Activated CD4-positive, alpha-beta T cell treated with anti-CD3 and anti-CD28 coated beads, Interleukin-2, amount 50 U/mL, for 24 hours (primary cell): ENCODE data around the gene OR2J3.
"Not testable (repeated sequence)": the region's sequence is repeated elsewhere in the genome, so short reads cannot be mapped to it uniquely, and the experiment has no call there.

Source experiments
- DNase-seq, 2 donors: peaks; one replicate each; pipeline ENCODE4 v3.0.0-alpha.2; 2020; ENCODE audit warnings: low read depth in 1 of 2, low spot score in 1 of 2

OR2J3 gene

GRCh38 chr6:29107758-29108157 lies at the start of gene OR2J3:
Gene OR2J3 (plus strand): TSS chr6:29108058. CDS start chr6:29111891, 3,833 bp downstream.
- no peak for DNase-seq

GRCh38 chr6:29071831-29072723 lies 35.8 kb upstream of the OR2J3 start:
- DNase-seq, result peak in 1 of 2 donors; percentile 0

- no peak for DNase-seq
Measured at GRCh38 chr6:29079203-29079602, 28.7 kb upstream of the OR2J3 start.

- DNase-seq, result no peak
Measured at GRCh38 chr6:29081312-29081711, 26.5 kb upstream of the OR2J3 start.

- DNase-seq, result no peak
Measured at GRCh38 chr6:29082457-29082856, 25.4 kb upstream of the OR2J3 start.

- DNase-seq, result no peak
Measured at GRCh38 chr6:29087213-29087612, 20.6 kb upstream of the OR2J3 start, which contains the start of gene OR2B3. Gene OR2B3 (minus strand): TSS chr6:29087313. CDS start chr6:29087248, 65 bp downstream.

GRCh38 chr6:29092957-29093356 lies 14.9 kb upstream of the OR2J3 start:
- DNase-seq, result no peak

- no peak for DNase-seq
Measured at GRCh38 chr6:29097803-29098202, 10.1 kb upstream of the OR2J3 start.

- DNase-seq, result no peak
Measured at GRCh38 chr6:29099190-29099589, 8.7 kb upstream of the OR2J3 start, which contains the start of gene OR2J1. Gene OR2J1 (plus strand): TSS chr6:29099490. CDS start chr6:29100943, 1,453 bp downstream.

- DNase-seq, result no peak
Measured at GRCh38 chr6:29112135-29112534, 4.3 kb downstream of the OR2J3 start.

- DNase-seq, result not testable (repeated sequence)
Measured at GRCh38 chr6:29114964-29115363, 7.1 kb downstream of the OR2J3 start.

- DNase-seq, result no peak
Measured at GRCh38 chr6:29129326-29130012, 21.6 kb downstream of the OR2J3 start.

- no peak for DNase-seq
Measured at GRCh38 chr6:29130644-29131043, 22.8 kb downstream of the OR2J3 start.

GRCh38 chr6:29131691-29132090 lies 23.8 kb downstream of the OR2J3 start:
- DNase-seq, result no peak

- no peak for DNase-seq
Measured at GRCh38 chr6:29137724-29138123, 29.9 kb downstream of the OR2J3 start.

- DNase-seq, result no peak
Measured at GRCh38 chr6:29141606-29142005, 33.7 kb downstream of the OR2J3 start.

- no peak for DNase-seq
Measured at GRCh38 chr6:29142309-29142708, 34.5 kb downstream of the OR2J3 start.

GRCh38 chr6:29146179-29146578 lies 38.3 kb downstream of the OR2J3 start:
- DNase-seq, result no peak

GRCh38 chr6:29147074-29147473 lies 39.2 kb downstream of the OR2J3 start:
- DNase-seq, result no peak

- DNase-seq, result not testable (repeated sequence)
Measured at GRCh38 chr6:29149444-29149843, 41.6 kb downstream of the OR2J3 start.

- DNase-seq, result no peak
Measured at GRCh38 chr6:29153083-29153482, 45.2 kb downstream of the OR2J3 start.

- not testable (repeated sequence) for DNase-seq
Measured at GRCh38 chr6:29155182-29155581, 47.3 kb downstream of the OR2J3 start.
